Muscle layer of duodenum (tissue), 2 donors: ENCODE measurements around the gene MICU1.
"Not testable (repeated sequence)": the region's sequence is repeated elsewhere in the genome, so short reads cannot be mapped to it uniquely, and the experiment has no call there.

Experiments
- H3K27ac ChIP-seq: one replicate; pipeline ENCODE4 v1.7.0; 2013; ENCODE audit warnings: mild to moderate bottlenecking, low read length
- H3K27me3 ChIP-seq: one replicate; pipeline ENCODE4 v1.7.0; 2013; ENCODE audit warnings: low read depth, mild to moderate bottlenecking, control low read depth, low read length
- H3K36me3 ChIP-seq, 2 donors: one replicate each; pipeline ENCODE4 v1.7.0; 2013; ENCODE audit warnings: low read length in 2 of 2, control low read depth in 1 of 2, mild to moderate bottlenecking in 1 of 2; ENCODE audit not compliant: insufficient read depth in 2 of 2, control insufficient read depth in 1 of 2
- H3K4me1 ChIP-seq, 2 donors: one replicate each; pipeline ENCODE4 v1.7.0; 2013; ENCODE audit warnings: low read length in 2 of 2, mild to moderate bottlenecking in 2 of 2, control low read depth in 1 of 2, moderate library complexity in 1 of 2; ENCODE audit not compliant: insufficient read depth in 2 of 2, control insufficient read depth in 1 of 2
- H3K4me3 ChIP-seq, 2 donors: one replicate each; pipeline ENCODE4 v1.7.0; 2013; ENCODE audit warnings: low read length in 2 of 2, low read depth in 1 of 2, mild to moderate bottlenecking in 1 of 2
- H3K9me3 ChIP-seq, 2 donors: one replicate each; pipeline ENCODE4 v1.7.0; 2013; ENCODE audit warnings: low read length in 2 of 2, control low read depth in 1 of 2, mild to moderate bottlenecking in 1 of 2; ENCODE audit not compliant: control insufficient read depth in 1 of 2
- donor health status: healthy.

MICU1 gene

GRCh38 chr10:72653383-72654096 is 27.7 kb upstream of the MICU1 start:
- no peaks in the 10 kb centered on the region for H3K27me3 ChIP-seq
- no peaks in the 10 kb centered on the region for H3K4me1 ChIP-seq
- no peaks in the 10 kb centered on the region for H3K36me3 ChIP-seq
- H3K4me3 ChIP-seq, result no peak overlapping the region
- H3K9me3 ChIP-seq, result no peaks in the 10 kb centered on the region
- H3K27ac ChIP-seq, result no peak overlapping the region

DNA sequence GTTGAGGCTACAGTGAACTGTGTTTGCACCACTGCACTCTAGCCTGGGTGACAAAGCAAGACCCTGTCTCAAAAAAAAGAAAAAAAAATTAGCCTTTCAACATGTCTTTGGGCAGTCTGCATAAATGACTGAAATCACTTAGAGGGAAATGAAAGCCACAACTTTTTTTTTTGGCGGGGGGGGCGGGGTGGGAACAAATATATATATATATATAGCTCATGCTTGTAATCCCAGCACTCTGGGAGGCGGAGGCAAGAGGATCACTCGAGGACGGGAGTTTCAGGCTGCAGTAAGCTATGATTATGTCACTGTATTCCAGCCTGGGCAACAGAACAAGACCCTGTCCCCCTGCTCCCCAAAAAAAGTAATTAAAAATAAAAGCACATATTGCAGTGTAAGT is 23.4 kb upstream of the MICU1 start:
- H3K4me1 ChIP-seq, result no peaks in the 10 kb centered on the region
- no peaks in the 10 kb centered on the region for H3K27me3 ChIP-seq
- no peaks in the 10 kb centered on the region for H3K36me3 ChIP-seq
- H3K27ac ChIP-seq, result no peak overlapping the region
- no peak overlapping the region for H3K4me3 ChIP-seq
- no peaks in the 10 kb centered on the region for H3K9me3 ChIP-seq

- Histone ChIP-seq H3K4me1 (no peaks in the 10 kb centered on the region), H3K36me3 (no peaks in the 10 kb centered on the region), H3K27me3 (no peaks in the 10 kb centered on the region), H3K27ac (no peak overlapping the region), H3K4me3 (no peak overlapping the region), H3K9me3 (no peaks in the 10 kb centered on the region)
Observed at GRCh38 chr10:72648301-72648700, 22.4 kb upstream of the MICU1 start.

DNA sequence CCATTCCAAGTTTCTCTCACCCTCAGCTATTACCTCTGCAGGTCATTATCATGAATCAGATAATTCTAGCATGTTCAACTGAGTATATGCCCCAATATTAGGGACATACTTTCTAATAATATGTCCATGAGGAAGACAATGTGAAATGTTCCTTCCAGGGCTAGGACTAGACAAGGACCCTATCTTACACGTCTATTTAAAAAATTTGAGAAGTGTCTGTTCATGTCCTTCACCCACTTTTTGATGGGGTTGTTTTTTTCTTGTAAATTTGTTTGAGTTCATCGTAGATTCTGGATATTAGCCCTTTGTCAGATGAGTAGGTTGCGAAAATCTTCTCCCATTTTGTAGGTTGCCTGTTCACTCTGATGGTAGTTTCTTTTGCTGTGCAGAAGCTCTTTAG is 21.1 kb upstream of the MICU1 start:
- not testable (repeated sequence) for H3K9me3 ChIP-seq, H3K4me1 ChIP-seq, H3K27ac ChIP-seq, H3K4me3 ChIP-seq, H3K27me3 ChIP-seq, H3K36me3 ChIP-seq

GRCh38 chr10:72645263-72645858 is 19.5 kb upstream of the MICU1 start:
- H3K36me3 ChIP-seq, result no peaks in the 10 kb centered on the region
- H3K27me3 ChIP-seq, result no peaks in the 10 kb centered on the region
- no peaks in the 10 kb centered on the region for H3K9me3 ChIP-seq
- H3K4me1 ChIP-seq, result no peaks in the 10 kb centered on the region
- no peak overlapping the region for H3K4me3 ChIP-seq
- no peak overlapping the region for H3K27ac ChIP-seq

DNA sequence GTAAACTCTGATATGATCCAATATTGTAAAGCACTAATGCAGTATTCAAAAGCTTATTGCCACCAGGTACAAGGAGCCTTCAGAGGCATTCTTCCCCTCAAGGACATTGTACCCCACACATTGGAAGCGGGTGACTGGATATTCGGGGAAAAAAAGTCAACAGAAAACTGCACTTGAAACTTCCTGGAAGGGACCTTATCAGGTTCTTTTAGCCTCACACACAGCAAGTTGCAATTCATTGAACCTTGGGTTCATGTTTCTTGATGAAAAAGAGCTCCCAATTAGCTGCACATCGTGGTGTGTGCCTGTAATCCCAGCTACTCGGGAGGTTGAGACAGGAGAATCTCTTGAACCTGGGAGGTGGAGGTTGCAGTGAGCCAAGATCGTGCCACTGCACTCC is 16.4 kb upstream of the MICU1 start:
- Histone ChIP-seq H3K9me3 (no peaks in the 10 kb centered on the region), H3K4me1 (no peaks in the 10 kb centered on the region), H3K27ac (no peak overlapping the region)

GRCh38 chr10:72639441-72639873 is 13.6 kb upstream of the MICU1 start:
- H3K4me3 ChIP-seq, result no peak overlapping the region
- H3K9me3 ChIP-seq, result no peaks in the 10 kb centered on the region
- H3K36me3 ChIP-seq, result no peaks in the 10 kb centered on the region
- H3K27ac ChIP-seq, result no peak overlapping the region
- H3K4me1 ChIP-seq, result no peaks in the 10 kb centered on the region
- no peaks in the 10 kb centered on the region for H3K27me3 ChIP-seq

More for the DNA sequence above, 16.4 kb upstream of the MICU1 start:
- Histone ChIP-seq H3K36me3 (no peaks in the 10 kb centered on the region), H3K4me3 (no peak overlapping the region), H3K27me3 (no peaks in the 10 kb centered on the region)

GRCh38 chr10:72638586-72639440 is 12.9 kb upstream of the MICU1 start:
- no peaks in the 10 kb centered on the region for H3K4me1 ChIP-seq
- H3K4me3 ChIP-seq, result no peak overlapping the region
- no peaks in the 10 kb centered on the region for H3K27me3 ChIP-seq
- no peaks in the 10 kb centered on the region for H3K9me3 ChIP-seq
- H3K36me3 ChIP-seq, result no peaks in the 10 kb centered on the region
- H3K27ac ChIP-seq, result peak overlapping the region; percentile 3

DNA sequence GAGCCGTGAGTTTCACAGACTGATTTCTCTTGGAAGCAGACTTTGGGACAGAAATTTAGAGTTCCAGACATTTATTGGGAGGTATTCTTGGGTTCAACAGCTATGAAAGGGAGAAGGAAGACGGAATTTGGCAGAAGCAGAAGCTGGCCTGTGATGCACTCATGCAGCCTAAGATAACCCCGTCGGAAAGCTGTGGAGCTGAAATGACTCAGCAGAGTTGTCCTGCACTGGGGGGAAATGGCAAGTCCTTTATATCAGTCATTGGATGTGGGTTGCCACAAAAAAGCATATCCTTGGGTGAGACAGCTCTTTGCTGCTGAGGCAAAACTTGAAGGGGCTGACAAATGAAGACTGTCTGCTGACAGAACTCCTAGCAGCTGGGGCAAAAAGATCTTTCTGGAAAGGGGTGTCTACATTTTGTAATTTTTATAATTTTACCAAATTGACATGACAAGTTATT is 11.5 kb upstream of the MICU1 start:
- Histone ChIP-seq H3K4me3 (no peak overlapping the region), H3K27ac (peak overlapping the region; percentile 21), H3K36me3 (no peaks in the 10 kb centered on the region), H3K4me1 (no peaks in the 10 kb centered on the region), H3K9me3 (no peaks in the 10 kb centered on the region), H3K27me3 (no peaks in the 10 kb centered on the region)

GRCh38 chr10:72630144-72630543 is 4.3 kb upstream of the MICU1 start:
- no peak overlapping the region for H3K27ac ChIP-seq
- no peaks in the 10 kb centered on the region for H3K9me3 ChIP-seq
- H3K4me3 ChIP-seq, result no peak overlapping the region
- no peaks in the 10 kb centered on the region for H3K36me3 ChIP-seq
- no peaks in the 10 kb centered on the region for H3K27me3 ChIP-seq
- H3K4me1 ChIP-seq, result peaks cover 0 to under 1% of the 10 kb centered on the region in 2 donors

DNA sequence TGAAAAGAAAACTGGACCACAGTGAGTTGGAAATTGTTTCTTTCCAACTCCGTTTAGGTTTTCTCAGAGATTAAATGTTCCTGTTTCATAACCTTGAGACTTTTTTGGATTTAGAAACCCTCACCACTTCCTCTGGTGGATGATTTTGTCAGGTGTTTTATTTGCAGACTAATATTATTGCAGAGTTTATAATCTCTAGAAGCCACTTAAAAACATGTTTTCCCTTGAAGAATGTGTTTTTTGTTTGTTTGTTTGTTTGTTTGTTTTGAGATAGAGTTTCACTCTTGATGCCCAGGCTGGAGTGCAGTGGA is 520 bp upstream of the MICU1 start:
- no peaks in the 10 kb centered on the region for H3K9me3 ChIP-seq
- H3K4me3 ChIP-seq, result peak overlapping the region; percentile 81 to 97
- peaks cover 7 to 8% of the 10 kb centered on the region in 2 donors for H3K4me1 ChIP-seq
- H3K27ac ChIP-seq, result peak overlapping the region; percentile 67
- H3K27me3 ChIP-seq, result no peaks in the 10 kb centered on the region
- H3K36me3 ChIP-seq, result no peaks in the 10 kb centered on the region
